B cell (primary cell): ENCODE measurements around the gene LIMK1.

ENCODE experiments used
- EZH2 ChIP-seq: IDR thresholded peaks from 2 replicates; pipeline ENCODE4 v1.6.1; 2012; ENCODE audit warnings: borderline replicate concordance, low read depth, mild to moderate bottlenecking, moderate library complexity, low read length; ENCODE audit not compliant: insufficient read depth, poor library complexity, severe bottlenecking
- TF ChIP-seq, protein P1 (sequence below): fragments of 200-600 bp; IDR thresholded peaks from one replicate; pipeline ENCODE4 v1.8.0; 2022; ENCODE audit warnings: antibody characterized with exemption, mild to moderate bottlenecking

DNA sequence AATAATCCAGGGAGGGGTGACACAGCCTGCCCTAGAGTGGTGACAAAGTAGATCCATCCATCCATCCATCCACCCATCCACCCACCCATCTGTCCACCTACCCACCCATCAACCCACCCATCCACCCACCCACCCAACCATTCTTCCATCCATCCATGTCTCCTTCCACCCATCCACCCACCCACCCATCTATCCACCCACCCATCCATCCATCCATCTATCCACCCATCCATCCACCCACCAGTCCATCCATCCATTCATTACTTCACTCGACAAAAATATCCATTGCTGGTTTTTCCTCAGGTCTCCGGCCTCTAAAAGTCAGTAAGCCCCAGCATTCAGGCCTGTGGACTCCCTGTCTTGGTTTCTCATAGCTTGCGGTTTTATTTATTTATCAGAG is 12.5 kb upstream of the LIMK1 start:
- TF ChIP-seq, protein P1, sequence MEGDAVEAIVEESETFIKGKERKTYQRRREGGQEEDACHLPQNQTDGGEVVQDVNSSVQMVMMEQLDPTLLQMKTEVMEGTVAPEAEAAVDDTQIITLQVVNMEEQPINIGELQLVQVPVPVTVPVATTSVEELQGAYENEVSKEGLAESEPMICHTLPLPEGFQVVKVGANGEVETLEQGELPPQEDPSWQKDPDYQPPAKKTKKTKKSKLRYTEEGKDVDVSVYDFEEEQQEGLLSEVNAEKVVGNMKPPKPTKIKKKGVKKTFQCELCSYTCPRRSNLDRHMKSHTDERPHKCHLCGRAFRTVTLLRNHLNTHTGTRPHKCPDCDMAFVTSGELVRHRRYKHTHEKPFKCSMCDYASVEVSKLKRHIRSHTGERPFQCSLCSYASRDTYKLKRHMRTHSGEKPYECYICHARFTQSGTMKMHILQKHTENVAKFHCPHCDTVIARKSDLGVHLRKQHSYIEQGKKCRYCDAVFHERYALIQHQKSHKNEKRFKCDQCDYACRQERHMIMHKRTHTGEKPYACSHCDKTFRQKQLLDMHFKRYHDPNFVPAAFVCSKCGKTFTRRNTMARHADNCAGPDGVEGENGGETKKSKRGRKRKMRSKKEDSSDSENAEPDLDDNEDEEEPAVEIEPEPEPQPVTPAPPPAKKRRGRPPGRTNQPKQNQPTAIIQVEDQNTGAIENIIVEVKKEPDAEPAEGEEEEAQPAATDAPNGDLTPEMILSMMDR = no peak
- no peak for TF ChIP-seq EZH2
